SK-MEL-5 (cell line): Measurements from ENCODE around the gene ZSCAN5A. TPM values are rescaled to one million over a fixed set of nuclear protein-coding genes. Genes with fewer than 3 reads are reported as not detected.
"Not testable (repeated sequence)": the region's sequence is repeated elsewhere in the genome, so short reads cannot be mapped to it uniquely, and the experiment has no call there.

Experiments used
- DNase-seq: peaks from one replicate; pipeline ENCODE4 v3.0.0-alpha.2; 2016; ENCODE audit warnings: low read depth, low spot score
- in situ Hi-C: cut with HindIII; loops from 2 replicates; pipeline ENCODE4 v1.10.0; 2016; ENCODE audit warnings: low sequenced_read_pairs, high pct_unique_total_duplicates, low pct_unique_long_range_greater_than_20kb
- total RNA-seq: library from RNA; depleted of rRNA; stranded (reverse); fragments of >200 nt; shearing (Covaris generic); gene quantifications from 2 replicates; pipeline ENCODE4 v1.2.3, GENCODE V29; 2014

Gene ZSCAN5A
- total RNA-seq, 1 experiment from 2014 or later: 5.4 TPM

- in situ Hi-C loops, DNase-seq: not testable (repeated sequence)
Measured at GRCh38 chr19:56248736-56249338, 65.8 kb downstream of the ZSCAN5A start.

DNA sequence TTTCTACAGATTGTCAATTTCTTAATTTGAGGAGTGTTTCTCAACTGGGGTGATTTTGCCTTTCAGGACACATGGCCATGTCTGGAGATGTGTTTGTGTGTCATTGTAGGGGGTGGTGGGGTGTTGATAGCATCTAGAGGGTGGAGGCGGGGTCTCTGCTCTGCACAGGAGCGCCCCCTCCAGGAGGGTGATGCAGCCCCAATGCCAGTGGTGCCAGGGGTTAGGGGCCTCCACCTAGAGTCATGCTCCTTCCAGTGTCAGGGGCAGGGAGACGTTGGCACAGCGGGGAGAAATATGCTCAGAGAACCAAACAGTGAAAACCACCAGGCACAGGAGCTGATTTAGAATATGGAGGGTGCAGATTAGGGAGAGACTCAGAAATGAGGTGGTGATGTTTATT lies 68.9 kb downstream of the ZSCAN5A start:
- DNase-seq, in situ Hi-C loops: not testable (repeated sequence)

GRCh38 chr19:56245121-56245740 lies 69.4 kb downstream of the ZSCAN5A start:
- in situ Hi-C loops: no loop called here
- DNase-seq: no peak

- in situ Hi-C loops: no loop called here
- DNase-seq: no peak
Measured at GRCh38 chr19:56223481-56223880, 91.2 kb downstream of the ZSCAN5A start.

GRCh38 chr19:56222901-56223300 lies 91.7 kb downstream of the ZSCAN5A start:
- DNase-seq: no peak

GRCh38 chr19:56221851-56222250 lies 92.8 kb downstream of the ZSCAN5A start:
- no peak for DNase-seq
- in situ Hi-C loops: no loop called here

More at GRCh38 chr19:56222901-56223300, 91.7 kb downstream of the ZSCAN5A start:
- in situ Hi-C loops: no loop called here

DNA sequence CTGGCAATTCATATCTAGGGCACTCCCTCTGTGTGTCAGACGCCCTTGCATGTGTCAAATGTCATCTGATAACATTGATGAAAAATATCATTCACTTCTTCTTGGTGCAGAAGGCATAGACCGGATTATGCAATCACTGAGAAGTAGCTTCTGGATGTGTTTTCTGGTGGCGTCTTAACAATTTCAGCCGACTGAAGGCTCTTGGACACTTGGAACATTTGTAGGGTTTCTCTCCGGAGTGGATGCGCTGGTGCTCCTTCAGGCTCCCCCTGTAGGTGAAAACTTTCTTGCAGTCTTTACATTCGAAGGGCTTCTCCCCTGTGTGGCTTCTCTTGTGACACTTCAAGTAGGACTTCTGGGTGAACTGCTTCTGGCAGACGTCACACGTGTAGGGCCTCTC lies 93.2 kb downstream of the ZSCAN5A start:
- peak; percentile 39 for DNase-seq
- in situ Hi-C loops: not testable (repeated sequence)

GRCh38 chr19:56218961-56219360 lies 95.7 kb downstream of the ZSCAN5A start:
- DNase-seq: no peak
- in situ Hi-C loops: no loop called here

DNA sequence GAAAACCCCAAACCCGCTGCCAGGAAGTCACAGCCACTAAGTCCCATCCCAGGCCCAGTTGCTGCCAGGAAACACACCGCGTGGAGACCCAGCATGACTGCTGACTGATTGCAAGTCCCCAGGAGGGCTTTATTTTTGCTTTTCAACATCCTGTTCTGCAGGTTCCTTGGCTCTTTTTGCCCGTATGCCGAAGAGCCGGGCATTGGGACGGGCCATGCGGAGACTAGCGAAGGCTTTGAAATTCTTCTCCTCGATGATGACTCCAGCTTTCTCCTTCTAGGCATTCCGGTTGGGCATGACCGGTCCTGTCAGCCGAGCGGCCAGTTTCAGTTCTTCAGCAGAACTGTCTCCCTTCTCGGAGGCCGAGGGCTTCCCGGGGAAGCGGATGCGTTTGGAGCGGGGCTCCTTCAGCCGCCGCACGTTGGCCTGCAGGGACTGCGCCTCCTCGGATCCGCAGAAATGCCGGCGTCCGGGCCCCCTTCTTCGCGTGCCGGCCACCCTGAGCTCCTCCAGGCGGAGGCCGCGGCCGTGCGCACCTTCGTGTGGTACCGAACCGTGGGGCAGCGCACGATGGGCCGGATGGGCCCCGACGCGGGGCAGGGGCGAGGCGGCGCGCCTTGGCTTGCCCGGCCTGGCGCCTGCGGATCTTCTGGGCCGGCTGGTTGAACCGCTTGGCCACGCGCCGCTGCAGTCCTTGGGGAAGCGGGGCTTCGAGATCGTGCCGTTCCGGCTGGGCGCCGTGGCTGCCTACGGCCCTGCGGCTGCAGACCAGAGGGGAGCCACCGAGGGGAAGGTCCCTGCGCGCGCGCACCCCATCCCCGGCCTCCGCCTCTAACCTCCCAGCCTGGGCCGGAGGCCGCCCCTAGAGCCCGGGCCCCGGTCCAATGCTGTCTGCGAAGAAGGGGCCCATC lies 97.3 kb downstream of the ZSCAN5A start:
- in situ Hi-C loops: no loop called here
- no peak for DNase-seq

- in situ Hi-C loops: no loop called here
- no peak for DNase-seq
Measured at GRCh38 chr19:56211718-56212117, 102.9 kb downstream of the ZSCAN5A start.

- DNase-seq, in situ Hi-C loops: not testable (repeated sequence)
Measured at GRCh38 chr19:56210036-56210435, 104.6 kb downstream of the ZSCAN5A start.

DNA sequence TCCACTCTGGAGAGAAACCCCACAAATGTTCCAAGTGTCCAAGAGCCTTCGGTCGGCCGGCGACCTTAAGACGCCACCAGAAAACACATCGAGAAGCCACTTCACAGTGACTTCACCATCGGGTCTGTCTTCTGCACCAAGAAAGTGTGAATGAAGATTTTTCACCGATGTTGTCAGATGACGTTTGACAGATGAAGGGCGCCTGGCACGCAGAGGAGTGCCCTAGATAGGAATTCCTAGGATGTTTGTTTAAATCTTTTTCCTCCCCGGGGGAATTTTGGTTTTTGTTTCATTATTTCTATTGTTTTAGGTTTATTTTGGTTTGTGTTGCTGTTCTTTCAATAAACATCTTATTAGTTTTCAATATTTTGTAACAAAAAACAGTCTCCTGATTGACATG lies 105.5 kb downstream of the ZSCAN5A start:
- no peak for DNase-seq
- in situ Hi-C loops: no loop called here

DNA sequence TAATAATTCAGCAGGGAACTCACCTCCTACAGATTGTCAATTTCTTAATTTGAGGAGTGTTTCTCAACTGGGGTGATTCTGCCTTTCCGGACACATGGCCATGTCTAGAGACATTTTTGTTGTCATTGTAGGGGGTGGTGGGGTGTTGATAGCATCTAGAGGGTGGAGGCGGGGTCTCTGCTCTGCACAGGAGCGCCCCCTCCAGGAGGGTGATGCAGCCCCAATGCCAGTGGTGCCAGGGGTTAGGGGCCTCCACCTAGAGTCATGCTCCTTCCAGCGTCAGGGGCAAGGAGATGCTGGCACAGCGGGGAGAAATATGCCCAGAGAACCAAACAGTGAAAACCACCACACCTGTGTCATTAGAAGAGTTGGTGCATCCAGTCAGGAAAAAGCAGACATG lies 107.1 kb downstream of the ZSCAN5A start:
- in situ Hi-C loops, DNase-seq: not testable (repeated sequence)

- DNase-seq: no peak
- in situ Hi-C loops: no loop called here
Measured at GRCh38 chr19:56201973-56202372, 112.7 kb downstream of the ZSCAN5A start, which contains the start of gene ZSCAN5C. TSS of gene ZSCAN5C (plus strand) at chr19:56202273. CDS start at chr19:56205914, 3,641 bp downstream.

GRCh38 chr19:56199687-56200086 lies 115.0 kb downstream of the ZSCAN5A start:
- no peak for DNase-seq

GRCh38 chr19:56197646-56198045 lies 117.0 kb downstream of the ZSCAN5A start, which contains the start of gene ZSCAN5B:
TSS of gene ZSCAN5B (minus strand) at chr19:56197783. CDS start at chr19:56193052, 4,731 bp downstream.
- DNase-seq, in situ Hi-C loops: not testable (repeated sequence)

More at GRCh38 chr19:56199687-56200086, 115.0 kb downstream of the ZSCAN5A start:
- in situ Hi-C loops: no loop called here

DNA sequence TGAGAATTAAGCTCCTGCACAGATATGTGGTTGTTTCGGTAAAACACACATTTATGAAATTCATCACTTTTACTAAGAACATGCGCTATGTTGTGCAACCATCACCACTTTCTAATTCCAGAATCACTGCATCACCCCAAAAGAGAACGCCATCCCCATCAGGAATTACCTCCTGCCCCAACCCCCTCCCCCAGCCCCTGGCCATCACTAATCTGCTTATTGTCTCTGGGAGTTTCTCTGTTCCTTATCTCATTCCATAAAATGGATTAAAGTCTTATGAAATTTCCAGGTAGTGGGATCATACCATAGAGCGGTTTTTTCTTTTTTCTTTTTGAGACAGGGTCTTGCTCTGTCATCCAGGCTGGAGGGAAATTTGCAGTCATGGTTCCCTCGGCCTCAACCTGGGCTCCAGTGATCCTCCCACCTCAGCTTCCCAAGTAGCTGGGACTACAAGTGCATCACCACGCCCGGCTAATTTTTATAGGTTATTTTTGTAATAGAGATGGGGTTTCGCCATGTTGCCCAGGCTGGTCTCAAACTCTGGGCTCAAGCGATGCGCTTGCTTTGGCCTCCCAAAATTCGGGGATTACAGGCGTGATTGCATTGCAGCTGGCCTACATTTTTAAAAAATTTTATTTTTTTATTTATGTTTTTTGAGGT lies 120.5 kb downstream of the ZSCAN5A start:
- in situ Hi-C loops: no loop called here
- no peak for DNase-seq

DNA sequence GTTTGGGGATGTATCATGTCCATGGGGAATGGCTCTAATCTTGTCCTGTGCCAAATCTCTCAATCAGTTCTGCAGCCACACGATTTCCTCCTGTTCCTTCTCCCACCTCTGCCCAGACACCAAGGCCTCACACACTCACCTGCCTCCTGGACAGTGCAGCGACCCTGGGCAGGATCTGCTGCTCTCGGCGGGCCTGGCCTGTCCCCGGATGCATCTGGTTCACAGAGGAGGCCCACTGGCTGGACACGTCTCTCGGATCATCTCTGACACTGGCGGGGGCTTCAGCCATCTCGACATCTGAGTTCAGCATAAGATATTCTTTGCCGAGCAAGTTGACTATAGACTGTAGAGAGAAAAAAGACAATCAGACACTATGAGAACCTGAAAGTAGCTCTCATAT lies 122.9 kb downstream of the ZSCAN5A start:
- in situ Hi-C loops: no loop called here
- DNase-seq: no peak
